ENCODE measurements around the gene PSORS1C2. TPM values are rescaled to one million over a fixed set of nuclear protein-coding genes. Genes with fewer than 3 reads are reported as not detected.
"Not testable (repeated sequence)": the region's sequence is repeated elsewhere in the genome, so short reads cannot be mapped to it uniquely, and the experiment has no call there.

The PSORS1C2 gene
- total and polyA plus RNA-seq, 4 experiments from 2014 or later, result not detected

DNA sequence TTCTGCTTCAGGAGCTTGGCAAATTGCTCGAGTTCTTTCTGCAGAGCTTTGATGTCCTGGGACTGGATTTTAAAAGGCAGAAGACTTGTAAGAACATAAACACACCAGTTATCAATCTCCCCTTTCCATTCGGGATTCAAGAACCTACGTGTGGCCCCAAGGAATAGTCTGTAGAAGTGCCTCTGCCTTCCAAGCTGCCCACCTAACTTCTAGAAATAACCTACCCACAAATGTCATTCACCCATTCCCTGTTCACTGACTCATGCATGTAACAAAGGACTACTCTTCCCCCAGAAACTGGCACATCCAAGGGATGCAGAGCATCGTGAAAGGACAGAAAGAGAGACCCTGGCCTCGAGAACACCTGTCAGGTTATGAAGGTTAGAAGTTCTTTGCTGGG, 27.1 kb upstream of the PSORS1C2 start:
- peak overlapping the region in 1 of 7 donors; percentile 2 for H3K27ac Mint-ChIP-seq
- POLR2A ChIA-PET (ENCODE audit: partially characterized antibody), result interaction anchor here (0.7 kb wide), 1 partner anchor 188 kb away, joined by 3 read pairs; no protein-coding TSS in a partner anchor
- H3K9me3 ChIP-seq (ENCODE audit: control insufficient read depth in 1 of 2, low read length in 2 of 2), result no peaks in the 10 kb centered on the region
- H3K36me3 ChIP-seq (ENCODE audit: insufficient read depth, low read length), result no peaks in the 10 kb centered on the region
- H3K4me1 ChIP-seq (ENCODE audit: insufficient read depth, low read length), result no peaks in the 10 kb centered on the region
- H3K27ac ChIP-seq (ENCODE audit: low read depth, low read length), result no peak overlapping the region
- DNase-seq, result no peak
- H3K27me3 Mint-ChIP-seq, result no peaks in the 10 kb centered on the region
- H3K27me3 ChIP-seq (ENCODE audit: insufficient read depth, low read length), result no peaks in the 10 kb centered on the region
- no peak overlapping the region for H3K4me3 ChIP-seq (ENCODE audit: low read length in 2 of 2)
- intact Hi-C loops (cut with micrococcal nuclease), result no loop called here
- CTCF ChIA-PET (ENCODE audit: partially characterized antibody), result interaction anchor here (0.9 to 2.0 kb wide), 3 partner anchors 10 to 276 kb away, joined by 3 to 5 read pairs (median 5); no protein-coding TSS in a partner anchor
- H3K4me3 Mint-ChIP-seq, result no peak overlapping the region
- no peaks in the 10 kb centered on the region for H3K36me3 Mint-ChIP-seq
- H3K9me3 Mint-ChIP-seq, result no peaks in the 10 kb centered on the region
- H3K4me1 Mint-ChIP-seq, result peaks cover 0 to 7% (median 3%) of the 10 kb centered on the region in 4 donors

DNA sequence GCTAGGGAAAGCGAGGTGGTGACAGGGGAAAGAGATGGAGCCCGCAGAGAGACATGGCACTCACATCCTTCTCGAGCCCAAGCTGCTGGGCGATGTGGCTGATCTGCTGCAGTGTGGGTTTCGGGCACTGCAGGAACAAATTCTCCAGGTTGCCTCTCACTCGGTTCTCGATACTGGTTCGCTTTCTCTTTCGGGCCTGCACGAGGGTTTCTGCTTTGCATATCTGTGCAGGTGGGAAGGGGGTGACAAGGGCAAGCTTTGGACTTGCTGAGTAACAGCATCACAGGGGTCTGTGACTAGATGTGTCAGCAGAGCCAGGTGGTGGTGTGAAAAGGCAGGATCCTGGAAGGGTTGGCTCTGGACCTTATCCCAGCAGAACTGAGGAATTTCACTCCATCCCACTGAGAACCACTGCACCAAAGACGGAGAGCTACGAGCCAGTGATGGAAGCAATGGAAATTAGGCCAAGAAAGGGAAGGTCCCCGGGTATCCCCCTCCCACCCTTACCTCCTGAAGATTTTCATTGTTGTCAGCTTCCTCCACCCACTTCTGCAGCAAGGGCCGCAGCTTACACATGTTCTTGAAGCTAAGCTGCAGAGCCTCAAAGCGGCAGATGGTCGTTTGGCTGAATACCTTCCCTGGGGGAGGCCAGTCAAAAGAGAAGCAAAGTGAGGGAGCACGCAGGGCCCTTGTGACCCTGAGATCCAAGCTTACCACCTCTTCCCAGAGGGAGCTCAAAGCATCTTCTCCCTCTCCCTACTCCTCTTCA, 26.4 kb upstream of the PSORS1C2 start:
- intact Hi-C loops (cut with micrococcal nuclease); DNase-seq: not testable (repeated sequence)
- H3K27ac Mint-ChIP-seq, result peak overlapping the region in 5 of 7 donors; percentile 19 to 79 (median 55)

DNA sequence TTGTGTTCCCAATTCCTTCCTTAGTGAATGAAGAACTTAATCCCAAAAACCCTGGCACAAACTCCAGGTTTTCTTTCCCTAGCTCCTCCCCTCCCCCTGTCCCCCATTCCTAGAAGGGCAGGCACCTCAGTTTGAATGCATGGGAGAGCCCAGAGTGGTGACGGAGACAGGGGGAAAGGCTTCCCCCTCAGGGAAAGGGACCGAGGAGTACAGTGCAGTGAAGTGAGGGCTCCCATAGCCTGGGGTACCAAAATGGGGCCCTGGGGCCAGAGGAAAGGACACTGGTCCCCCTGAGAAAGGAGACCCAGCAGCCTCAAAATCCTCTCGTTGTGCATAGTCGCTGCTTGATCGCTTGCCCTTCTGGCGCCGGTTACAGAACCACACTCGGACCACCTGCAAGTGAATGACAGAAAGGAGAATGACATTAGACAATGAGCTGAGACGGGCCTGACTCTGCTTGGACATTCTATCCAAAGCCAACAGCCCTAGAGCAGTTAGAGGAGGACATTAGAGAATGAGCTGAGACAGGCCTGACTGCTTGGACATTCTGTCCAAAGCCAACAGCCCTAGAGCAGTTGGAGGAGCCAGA, 25.7 kb upstream of the PSORS1C2 start:
- intact Hi-C loops (cut with micrococcal nuclease); CTCF ChIA-PET (ENCODE audit: partially characterized antibody); H3K27me3 ChIP-seq (ENCODE audit: insufficient read depth, low read length); H3K4me3 ChIP-seq (ENCODE audit: low read length in 2 of 2); H3K9me3 Mint-ChIP-seq; DNase-seq; H3K27me3 Mint-ChIP-seq; H3K36me3 ChIP-seq (ENCODE audit: insufficient read depth, low read length); H3K36me3 Mint-ChIP-seq; H3K4me1 Mint-ChIP-seq; H3K9me3 ChIP-seq (ENCODE audit: control insufficient read depth in 1 of 2, low read length in 2 of 2); H3K4me1 ChIP-seq (ENCODE audit: insufficient read depth, low read length); H3K27ac ChIP-seq (ENCODE audit: low read depth, low read length): not testable (repeated sequence)
- POLR2A ChIA-PET (ENCODE audit: partially characterized antibody), result interaction anchor here (1.0 kb wide), 1 partner anchor 32 kb away, joined by 3 read pairs; no protein-coding TSS in a partner anchor
- H3K4me3 Mint-ChIP-seq, result peak overlapping the region in 2 of 8 donors; percentile 32 to 34
- peak overlapping the region in 3 of 7 donors; percentile 19 to 43 (median 30) for H3K27ac Mint-ChIP-seq

More for the DNA sequence above, 26.4 kb upstream of the PSORS1C2 start:
- H3K4me3 Mint-ChIP-seq, result peak overlapping the region in 4 of 8 donors; percentile 4 to 58 (median 27)
- not testable (repeated sequence) for H3K36me3 Mint-ChIP-seq; H3K9me3 Mint-ChIP-seq; H3K27me3 ChIP-seq (ENCODE audit: insufficient read depth, low read length); H3K4me1 Mint-ChIP-seq; H3K27me3 Mint-ChIP-seq; H3K36me3 ChIP-seq (ENCODE audit: insufficient read depth, low read length); H3K4me1 ChIP-seq (ENCODE audit: insufficient read depth, low read length); H3K4me3 ChIP-seq (ENCODE audit: low read length in 2 of 2); H3K9me3 ChIP-seq (ENCODE audit: control insufficient read depth in 1 of 2, low read length in 2 of 2); H3K27ac ChIP-seq (ENCODE audit: low read depth, low read length)
- ChIA-PET POLR2A (ENCODE audit: partially characterized antibody) (interaction anchor here (0.7 to 1.0 kb wide), 2 partner anchors 32 to 188 kb away, joined by 3 read pairs; no protein-coding TSS in a partner anchor), CTCF (ENCODE audit: partially characterized antibody) (interaction anchor here (0.9 to 2.0 kb wide), 3 partner anchors 9 to 277 kb away, joined by 3 to 5 read pairs (median 5); no protein-coding TSS in a partner anchor)

DNA sequence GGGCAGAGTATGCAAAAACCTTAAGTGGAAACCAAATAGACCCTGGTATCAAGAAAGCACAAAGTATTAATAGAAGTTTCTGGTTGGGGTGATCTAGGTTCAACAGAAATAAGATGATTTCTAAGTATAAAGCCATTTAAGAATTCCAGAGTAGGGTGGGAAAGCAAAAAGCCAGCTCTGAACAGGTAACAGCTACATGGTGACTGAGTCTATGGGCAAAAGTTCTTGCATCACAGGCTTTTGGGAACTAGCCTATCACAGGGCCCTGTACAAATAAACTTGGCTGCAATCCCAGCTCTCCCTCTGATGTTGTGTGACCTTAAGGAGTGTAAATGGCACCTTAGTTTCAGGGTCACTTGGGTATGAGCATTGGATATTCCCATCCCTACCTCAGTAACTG, 25.1 kb upstream of the PSORS1C2 start:
- Mint-ChIP-seq H3K9me3 (no peaks in the 10 kb centered on the region), H3K27me3 (no peaks in the 10 kb centered on the region), H3K4me3 (no peak overlapping the region), H3K36me3 (no peaks in the 10 kb centered on the region), H3K27ac (no peak overlapping the region), H3K4me1 (peaks cover 10 to 13% (median 12%) of the 10 kb centered on the region in 4 donors)
- intact Hi-C loops (cut with micrococcal nuclease), result no loop called here
- Histone ChIP-seq H3K36me3 (ENCODE audit: insufficient read depth, low read length) (no peaks in the 10 kb centered on the region), H3K4me3 (ENCODE audit: low read length in 2 of 2) (no peak overlapping the region), H3K4me1 (ENCODE audit: insufficient read depth, low read length) (peaks cover 13% of the 10 kb centered on the region), H3K27ac (ENCODE audit: low read depth, low read length) (no peak overlapping the region), H3K9me3 (ENCODE audit: control insufficient read depth in 1 of 2, low read length in 2 of 2) (no peaks in the 10 kb centered on the region), H3K27me3 (ENCODE audit: insufficient read depth, low read length) (no peaks in the 10 kb centered on the region)
- ChIA-PET POLR2A (ENCODE audit: partially characterized antibody) (no interaction called here), CTCF (ENCODE audit: partially characterized antibody) (no interaction called here)
- DNase-seq, result no peak

DNA sequence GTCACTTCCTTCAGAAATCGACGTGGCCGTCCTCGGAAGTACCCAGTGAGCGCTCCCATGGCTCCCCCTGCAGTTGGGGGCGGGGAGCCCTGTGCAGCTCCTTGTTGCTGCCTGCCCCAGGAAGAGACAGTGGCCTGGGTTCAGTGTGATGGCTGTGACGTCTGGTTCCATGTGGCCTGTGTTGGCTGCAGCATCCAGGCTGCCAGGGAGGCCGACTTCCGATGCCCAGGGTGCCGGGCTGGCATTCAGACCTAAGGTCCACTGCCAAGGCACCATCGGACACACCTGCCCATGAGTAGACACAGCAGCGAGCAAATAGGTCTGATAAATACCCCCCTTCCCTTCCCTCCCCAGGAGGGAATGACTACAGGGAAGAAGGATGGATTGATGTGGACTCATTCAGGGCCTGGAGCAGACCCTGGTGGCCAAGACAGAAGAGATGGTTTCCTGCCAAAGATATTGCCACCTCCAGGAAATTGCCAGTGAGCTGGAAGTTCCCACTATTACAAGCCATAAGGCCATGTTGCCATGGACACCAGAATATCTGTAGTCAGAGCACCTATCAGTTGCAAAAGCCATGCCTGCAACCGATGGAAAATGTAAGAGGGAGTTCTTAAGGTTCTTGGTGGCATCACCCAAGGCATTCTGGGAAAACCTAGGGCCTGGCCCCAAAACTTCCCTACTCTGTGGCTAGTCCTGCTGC, 23.7 kb upstream of the PSORS1C2 start:
- Histone ChIP-seq H3K4me1 (ENCODE audit: insufficient read depth, low read length) (peaks cover 16% of the 10 kb centered on the region), H3K9me3 (ENCODE audit: control insufficient read depth in 1 of 2, low read length in 2 of 2) (no peaks in the 10 kb centered on the region), H3K36me3 (ENCODE audit: insufficient read depth, low read length) (no peaks in the 10 kb centered on the region), H3K27ac (ENCODE audit: low read depth, low read length) (no peak overlapping the region), H3K4me3 (ENCODE audit: low read length in 2 of 2) (no peak overlapping the region), H3K27me3 (ENCODE audit: insufficient read depth, low read length) (no peaks in the 10 kb centered on the region)
- POLR2A ChIA-PET (ENCODE audit: partially characterized antibody), result no interaction called here
- H3K27me3 Mint-ChIP-seq, result no peaks in the 10 kb centered on the region
- peaks cover 0 to 5% of the 10 kb centered on the region in 2 donors for H3K36me3 Mint-ChIP-seq
- DNase-seq, result no peak
- no peak overlapping the region for H3K4me3 Mint-ChIP-seq
- H3K9me3 Mint-ChIP-seq, result no peaks in the 10 kb centered on the region
- peaks cover 17 to 26% (median 22%) of the 10 kb centered on the region in 4 donors for H3K4me1 Mint-ChIP-seq
- intact Hi-C loops (cut with micrococcal nuclease), result no loop called here
- no peak overlapping the region for H3K27ac Mint-ChIP-seq
- CTCF ChIA-PET (ENCODE audit: partially characterized antibody), result interaction anchor here (1.4 kb wide), 1 partner anchor 34 kb away, joined by 3 read pairs; no protein-coding TSS in a partner anchor

DNA sequence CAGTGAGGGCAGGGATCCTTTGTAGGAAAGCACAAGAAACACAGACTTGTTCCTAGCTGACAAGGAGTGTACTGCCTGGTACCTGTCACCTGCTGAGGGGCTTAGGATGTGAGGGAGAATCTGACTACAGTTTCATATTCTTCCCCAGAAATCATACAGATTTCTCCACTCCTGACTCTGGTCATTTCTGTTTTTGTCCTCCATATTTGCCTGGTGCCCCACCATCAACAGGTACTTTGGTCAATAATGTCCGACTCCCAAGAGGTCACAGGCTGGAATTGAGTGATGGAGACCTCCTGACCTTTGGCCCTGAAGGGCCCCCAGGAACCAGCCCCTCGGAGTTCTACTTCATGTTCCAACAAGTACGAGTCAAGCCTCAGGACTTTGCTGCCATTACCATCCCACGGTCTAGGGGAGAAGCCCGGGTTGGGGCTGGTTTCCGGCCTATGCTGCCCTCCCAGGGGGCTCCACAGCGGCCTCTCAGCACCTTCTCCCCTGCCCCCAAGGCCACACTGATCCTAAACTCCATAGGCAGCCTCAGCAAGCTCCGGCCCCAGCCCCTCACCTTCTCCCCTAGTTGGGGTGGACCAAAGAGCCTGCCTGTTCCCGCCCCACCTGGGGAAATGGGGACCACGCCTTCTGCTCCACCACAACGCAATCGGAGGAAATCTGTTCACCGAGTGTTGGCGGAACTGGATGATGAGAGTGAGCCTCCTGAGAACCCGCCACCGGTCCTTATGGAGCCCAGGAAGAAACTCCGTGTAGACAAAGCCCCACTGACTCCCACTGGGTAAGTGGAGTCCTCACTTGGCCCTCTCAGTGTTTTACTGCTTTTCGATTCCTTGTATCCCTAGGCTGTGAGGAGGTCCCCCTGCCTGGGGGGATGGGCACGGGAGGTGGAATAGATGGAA, 22.6 kb upstream of the PSORS1C2 start:
- intact Hi-C loops (cut with micrococcal nuclease), result no loop called here
- Mint-ChIP-seq H3K36me3 (peaks cover 0 to 5% of the 10 kb centered on the region in 2 donors), H3K4me1 (peaks cover 18 to 34% (median 26%) of the 10 kb centered on the region in 4 donors), H3K4me3 (peak overlapping the region in 1 of 8 donors; percentile 43), H3K27me3 (no peaks in the 10 kb centered on the region), H3K9me3 (no peaks in the 10 kb centered on the region), H3K27ac (peak overlapping the region in 2 of 7 donors; percentile 9 to 43)
- Histone ChIP-seq H3K4me1 (ENCODE audit: insufficient read depth, low read length) (peaks cover 22% of the 10 kb centered on the region), H3K9me3 (ENCODE audit: control insufficient read depth in 1 of 2, low read length in 2 of 2) (no peaks in the 10 kb centered on the region), H3K4me3 (ENCODE audit: low read length in 2 of 2) (no peak overlapping the region), H3K36me3 (ENCODE audit: insufficient read depth, low read length) (no peaks in the 10 kb centered on the region), H3K27ac (ENCODE audit: low read depth, low read length) (no peak overlapping the region), H3K27me3 (ENCODE audit: insufficient read depth, low read length) (no peaks in the 10 kb centered on the region)
- DNase-seq, result no peak
- ChIA-PET CTCF (ENCODE audit: partially characterized antibody) (no interaction called here), POLR2A (ENCODE audit: partially characterized antibody) (no interaction called here)

Data from CD4-positive, alpha-beta memory T cell (primary cell).